GM04504 (cell line): Measurements from ENCODE around the gene NRXN3.

Source experiments
- DNase-seq: peaks from one replicate; pipeline ENCODE4 v3.0.0-alpha.2; 2012; ENCODE audit warnings: low read depth

The NRXN3 gene

GRCh38 chr14:78927261-78927660 is 757.1 kb downstream of the NRXN3 start:
- no peak for DNase-seq

GRCh38 chr14:78933166-78933565 is 763.0 kb downstream of the NRXN3 start:
- DNase-seq, result no peak

- no peak for DNase-seq
These were observed 763.9 kb downstream of the NRXN3 start for GRCh38 chr14:78933948-78934524.

- DNase-seq, result no peak
These were observed 776.8 kb downstream of the NRXN3 start for GRCh38 chr14:78946949-78947348.

GRCh38 chr14:78947681-78948080 is 777.5 kb downstream of the NRXN3 start:
- no peak for DNase-seq

- DNase-seq, result no peak
These were observed 780.5 kb downstream of the NRXN3 start for GRCh38 chr14:78950649-78951048.

- DNase-seq, result no peak
These were observed 781.4 kb downstream of the NRXN3 start for GRCh38 chr14:78951602-78952001.

GRCh38 chr14:78959674-78960264 is 789.6 kb downstream of the NRXN3 start:
- peak; percentile 77 for DNase-seq

- DNase-seq, result no peak
These were observed 797.1 kb downstream of the NRXN3 start for GRCh38 chr14:78967111-78967809.

- DNase-seq, result no peak
These were observed 798.1 kb downstream of the NRXN3 start for GRCh38 chr14:78968265-78968664.

GRCh38 chr14:78970677-78971076 is 800.5 kb downstream of the NRXN3 start:
- no peak for DNase-seq

GRCh38 chr14:78972440-78972839 is 802.3 kb downstream of the NRXN3 start:
- no peak for DNase-seq

- DNase-seq, result no peak
These were observed 804.5 kb downstream of the NRXN3 start for GRCh38 chr14:78974691-78975090.

- DNase-seq, result no peak
These were observed 805.6 kb downstream of the NRXN3 start for GRCh38 chr14:78975734-78976133.

- no peak for DNase-seq
These were observed 808.7 kb downstream of the NRXN3 start for GRCh38 chr14:78978896-78979295.

- DNase-seq, result no peak
These were observed 812.4 kb downstream of the NRXN3 start for GRCh38 chr14:78982551-78982950.

GRCh38 chr14:78983126-78983525 is 813.0 kb downstream of the NRXN3 start:
- DNase-seq, result no peak

- no peak for DNase-seq
These were observed 815.7 kb downstream of the NRXN3 start for GRCh38 chr14:78985668-78986381.

GRCh38 chr14:78986989-78987388 is 816.8 kb downstream of the NRXN3 start:
- DNase-seq, result no peak

- no peak for DNase-seq
These were observed 819.0 kb downstream of the NRXN3 start for GRCh38 chr14:78989221-78989620.

- DNase-seq, result no peak
These were observed 822.7 kb downstream of the NRXN3 start for GRCh38 chr14:78992867-78993266.

GRCh38 chr14:78997811-78998210 is 827.6 kb downstream of the NRXN3 start:
- peak; percentile 17 for DNase-seq

GRCh38 chr14:79009286-79009685 is 839.1 kb downstream of the NRXN3 start:
- no peak for DNase-seq
